Psoas muscle (tissue), 8 donors: ENCODE data around the gene SORBS1. TPM values are rescaled to one million over a fixed set of nuclear protein-coding genes. Genes with fewer than 3 reads are reported as not detected.

Experiments used
- ATAC-seq, 4 donors: fragments of 200-7000 bp; cut with Tn5 transposase; one replicate each; pipeline ENCODE4 v1.9.1; 2020; ENCODE audit warnings: moderate library complexity in 3 of 4, mild to moderate bottlenecking in 2 of 4
- DNase-seq, 2 donors: peaks; one replicate each; pipeline ENCODE4 v3.0.0-alpha.2; 2020
- H3K27ac ChIP-seq: fragments of 200-600 bp; one replicate; pipeline ENCODE4 v1.8.0; 2022
- H3K27me3 ChIP-seq, 3 donors: fragments of 200-600 bp in 1 of 3; one replicate each; pipeline versions ENCODE4 v1.6.1 to v1.8.0; 2013 to 2022; ENCODE audit warnings: low read length in 2 of 3, mild to moderate bottlenecking in 2 of 3, moderate library complexity in 1 of 3; ENCODE audit not compliant: insufficient read depth in 3 of 3
- H3K36me3 ChIP-seq, 2 donors: fragments of 200-600 bp in 1 of 2; one replicate each; pipeline versions ENCODE4 v1.6.1 to v1.8.0; 2013 to 2022; ENCODE audit warnings: low read depth in 1 of 2, mild to moderate bottlenecking in 1 of 2, moderate library complexity in 1 of 2; ENCODE audit not compliant: insufficient read depth in 1 of 2
- H3K4me1 ChIP-seq: fragments of 200-600 bp; one replicate; pipeline ENCODE4 v1.8.0; 2022
- H3K4me3 ChIP-seq: fragments of 200-600 bp; one replicate; pipeline ENCODE4 v1.8.0; 2022; ENCODE audit warnings: mild to moderate bottlenecking
- H3K9me3 ChIP-seq: fragments of 200-600 bp; one replicate; pipeline ENCODE4 v1.8.0; 2022
- WGBS, 3 donors: extraction: QIAGEN DNeasy Blood & Tissue Kit; methylation state at CpG; one replicate each; pipeline versions ENCODE4 v1.1.6 to v1.1.7; 2013; 5-methylcytosine and 5-hydroxymethylcytosine counted together
- intact Hi-C, 2 donors: fragments of 100-400 bp; cut with DNase I; formaldehyde crosslinking; loops; one replicate each; pipeline versions ENCODE4 v1.11.0 to v1.14.2; 2022
- polyA plus RNA-seq, 3 donors: library from polyadenylated mRNA; stranded (reverse); fragments of 200-250 nt; gene quantifications; one replicate each; pipeline ENCODE4 v1.2.3, GENCODE V29; 2013
- total RNA-seq, 4 donors: library from RNA; stranded (reverse); fragmentation: NEBNext Ultra II Directional in 2 of 4; extraction: Animal tissue kit (Norgen Biotek cat#: 25700) in 2 of 4; gene quantifications; one replicate each; pipeline versions ENCODE4 v1.2.1 to v1.2.4, GENCODE V29; 2021 to 2023
- TF ChIP-seq, protein P1 (sequence below): fragments of 200-600 bp; IDR thresholded peaks from one replicate; pipeline ENCODE4 v1.8.0; 2022; ENCODE audit warnings: antibody characterized with exemption
- donor health status: healthy with polysubstance abuse.
- donor health status: DM: no; HTN: no; CAD: no; lungs with moderate emphysema.
- donor health status: Bipolar disorder and iron deficiency.
- donor health status: healthy.
- donor health status: DM: yes; HTN: yes; CAD: no.
- donor health status: DM: no; HTN: no; CAD: no.
- donor health status: DM: no; HTN: no; CAD: no.
- donor health status: DM: yes; HTN: yes; CAD: no.

Gene SORBS1
- total and polyA plus RNA-seq, 7 donors: 17.3 to 306 (median 145) TPM

GRCh38 chr10:95478935-95479334 lies 82.2 kb downstream of the SORBS1 start:
- intact Hi-C loops: loop anchor here in 1 of 2 donors (5.0 kb wide), 1 partner anchor 33 kb away; no protein-coding TSS in a partner anchor
- H3K4me3 ChIP-seq: peak overlapping the region; percentile 32
- no peaks in the 10 kb centered on the region for H3K36me3 ChIP-seq
- TF ChIP-seq, protein P1, sequence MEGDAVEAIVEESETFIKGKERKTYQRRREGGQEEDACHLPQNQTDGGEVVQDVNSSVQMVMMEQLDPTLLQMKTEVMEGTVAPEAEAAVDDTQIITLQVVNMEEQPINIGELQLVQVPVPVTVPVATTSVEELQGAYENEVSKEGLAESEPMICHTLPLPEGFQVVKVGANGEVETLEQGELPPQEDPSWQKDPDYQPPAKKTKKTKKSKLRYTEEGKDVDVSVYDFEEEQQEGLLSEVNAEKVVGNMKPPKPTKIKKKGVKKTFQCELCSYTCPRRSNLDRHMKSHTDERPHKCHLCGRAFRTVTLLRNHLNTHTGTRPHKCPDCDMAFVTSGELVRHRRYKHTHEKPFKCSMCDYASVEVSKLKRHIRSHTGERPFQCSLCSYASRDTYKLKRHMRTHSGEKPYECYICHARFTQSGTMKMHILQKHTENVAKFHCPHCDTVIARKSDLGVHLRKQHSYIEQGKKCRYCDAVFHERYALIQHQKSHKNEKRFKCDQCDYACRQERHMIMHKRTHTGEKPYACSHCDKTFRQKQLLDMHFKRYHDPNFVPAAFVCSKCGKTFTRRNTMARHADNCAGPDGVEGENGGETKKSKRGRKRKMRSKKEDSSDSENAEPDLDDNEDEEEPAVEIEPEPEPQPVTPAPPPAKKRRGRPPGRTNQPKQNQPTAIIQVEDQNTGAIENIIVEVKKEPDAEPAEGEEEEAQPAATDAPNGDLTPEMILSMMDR: no peak
- H3K4me1 ChIP-seq: peaks cover 89% of the 10 kb centered on the region
- 14 to 25% (median 25%) methylated on average over 3 of the region's 3 CpGs for WGBS, 3 donors
- ATAC-seq: peak; percentile 26 to 63 (median 44)
- H3K27ac ChIP-seq: peak overlapping the region; percentile 96
- H3K27me3 ChIP-seq: no peaks in the 10 kb centered on the region
- peak in 1 of 2 donors; percentile 56 for DNase-seq
- no peaks in the 10 kb centered on the region for H3K9me3 ChIP-seq

- Histone ChIP-seq H3K27ac (peak overlapping the region; percentile 96), H3K27me3 (no peaks in the 10 kb centered on the region), H3K36me3 (no peaks in the 10 kb centered on the region), H3K9me3 (no peaks in the 10 kb centered on the region), H3K4me1 (peaks cover 92% of the 10 kb centered on the region), H3K4me3 (peak overlapping the region; percentile 32)
- intact Hi-C loops: loop anchor here in 1 of 2 donors (5.0 kb wide), 1 partner anchor 34 kb away; no protein-coding TSS in a partner anchor
- ATAC-seq (no peak), DNase-seq (no peak)
- TF ChIP-seq, protein P1: no peak
- 86 to 96% (median 96%) methylated on average over 1 of the region's 1 CpG for WGBS, 3 donors
These were observed 83.0 kb downstream of the SORBS1 start for GRCh38 chr10:95478185-95478584.

DNA sequence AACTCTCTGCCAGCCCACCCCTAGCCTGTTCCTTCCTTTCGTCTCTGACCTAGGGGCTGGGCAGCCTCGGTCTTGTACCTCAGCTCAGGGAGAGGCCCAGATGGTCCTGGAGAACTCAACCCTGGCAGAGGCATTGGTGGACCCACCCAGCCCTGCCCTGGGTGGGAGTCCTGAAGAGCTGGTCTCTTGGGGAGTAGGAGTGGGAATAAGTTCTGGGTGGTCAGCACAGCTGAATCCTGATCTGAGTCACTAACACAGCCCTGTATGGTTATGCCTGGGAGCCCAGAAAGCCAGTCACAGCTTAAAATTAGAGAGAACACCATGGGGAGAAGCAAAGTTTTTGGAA lies 84.0 kb downstream of the SORBS1 start:
- H3K27me3 ChIP-seq: no peaks in the 10 kb centered on the region
- H3K4me1 ChIP-seq: peaks cover 92% of the 10 kb centered on the region
- H3K36me3 ChIP-seq: no peaks in the 10 kb centered on the region
- H3K9me3 ChIP-seq: no peaks in the 10 kb centered on the region
- no peak overlapping the region for H3K4me3 ChIP-seq
- DNase-seq (peak in 1 of 2 donors; percentile 57), ATAC-seq (peak; percentile 25 to 49 (median 38))
- TF ChIP-seq, protein P1: no peak
- 49 to 79% (median 61%) methylated on average over 2 of the region's 2 CpGs for WGBS, 3 donors
- peak overlapping the region; percentile 96 for H3K27ac ChIP-seq
- intact Hi-C loops: loop anchor here in 1 of 2 donors (5.0 kb wide), 1 partner anchor 35 kb away; no protein-coding TSS in a partner anchor

DNA sequence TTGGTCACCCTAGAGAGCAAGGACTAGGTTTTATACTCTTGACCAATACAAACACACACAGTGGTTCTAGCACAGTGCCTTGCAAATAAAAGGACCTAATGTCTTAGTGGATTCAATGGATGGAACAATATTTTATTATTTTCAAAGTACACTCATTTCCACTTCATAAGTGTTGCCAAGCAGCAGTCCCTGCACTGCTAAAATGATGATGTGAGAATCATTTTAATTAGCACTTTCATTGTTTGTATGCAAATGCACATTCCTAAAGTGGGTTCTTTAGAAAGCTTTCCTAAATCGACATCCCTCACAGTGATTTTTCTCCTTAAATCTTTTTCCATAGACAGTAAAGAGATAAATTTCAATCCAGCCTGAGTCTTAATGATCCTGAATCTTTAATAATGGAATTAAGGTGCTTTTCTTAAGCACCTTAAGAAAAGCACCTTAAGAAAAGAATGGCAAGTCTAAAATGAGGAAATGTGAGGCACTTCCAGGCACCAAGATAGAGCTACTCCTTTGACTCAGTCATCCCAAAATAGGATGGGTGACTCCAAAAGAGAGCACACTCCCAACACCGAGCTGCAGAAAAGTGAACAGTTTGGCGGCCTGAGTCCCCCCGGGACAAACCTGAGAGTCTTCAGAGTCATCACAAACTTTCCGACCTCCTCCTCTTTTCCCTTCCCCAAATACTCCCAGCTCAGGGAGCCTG lies 84.5 kb downstream of the SORBS1 start:
- no peaks in the 10 kb centered on the region for H3K9me3 ChIP-seq
- H3K36me3 ChIP-seq: no peaks in the 10 kb centered on the region
- 34 to 58% (median 46%) methylated on average over 5 of the region's 5 CpGs for WGBS, 3 donors
- TF ChIP-seq, protein P1: no peak
- peaks cover 92% of the 10 kb centered on the region for H3K4me1 ChIP-seq
- DNase-seq: no peak
- no peaks in the 10 kb centered on the region for H3K27me3 ChIP-seq
- no peak overlapping the region for H3K4me3 ChIP-seq
- peak; percentile 35 to 54 (median 44) for ATAC-seq
- intact Hi-C loops: loop anchor here in 1 of 2 donors (5.0 kb wide), 1 partner anchor 36 kb away; no protein-coding TSS in a partner anchor
- H3K27ac ChIP-seq: peak overlapping the region; percentile 96
